IPS-15b (cell line): ENCODE results near the gene MVP.
"Not testable (repeated sequence)": the region's sequence is repeated elsewhere in the genome, so short reads cannot be mapped to it uniquely, and the experiment has no call there.

Source experiments
- H3K27me3 ChIP-seq: one replicate; pipeline ENCODE4 v1.6.1; 2013; ENCODE audit warnings: low read length; ENCODE audit not compliant: control insufficient read depth, insufficient read depth
- H3K36me3 ChIP-seq: one replicate; pipeline ENCODE4 v1.6.1; 2013; ENCODE audit warnings: low read length; ENCODE audit not compliant: control insufficient read depth, insufficient read depth
- H3K4me1 ChIP-seq: one replicate; pipeline ENCODE4 v1.6.1; 2013; ENCODE audit warnings: mild to moderate bottlenecking, low read length; ENCODE audit not compliant: control insufficient read depth, insufficient read depth
- H3K4me3 ChIP-seq: one replicate; pipeline ENCODE4 v1.5.1; 2013; ENCODE audit warnings: low read depth, low read length
- H3K9ac ChIP-seq: one replicate; pipeline ENCODE4 v1.6.1; 2013; ENCODE audit warnings: low read depth, mild to moderate bottlenecking, low read length
- H3K9me3 ChIP-seq: one replicate; pipeline ENCODE4 v1.6.1; 2013; ENCODE audit warnings: mild to moderate bottlenecking, low read length; ENCODE audit not compliant: control insufficient read depth, insufficient read depth

MVP gene

GRCh38 chr16:29873319-29873718, 53.1 kb downstream of the MVP start:
- H3K9ac ChIP-seq, result no peak overlapping the region

GRCh38 chr16:29875206-29875605, 54.9 kb downstream of the MVP start:
- Histone ChIP-seq H3K9me3 (no peaks in the 10 kb centered on the region), H3K4me3 (no peak overlapping the region), H3K9ac (no peak overlapping the region), H3K27me3 (no peaks in the 10 kb centered on the region), H3K36me3 (peaks cover 16% of the 10 kb centered on the region), H3K4me1 (peaks cover 5% of the 10 kb centered on the region)

More at GRCh38 chr16:29873319-29873718, 53.1 kb downstream of the MVP start:
- peaks cover 5% of the 10 kb centered on the region for H3K4me1 ChIP-seq
- H3K27me3 ChIP-seq, result no peaks in the 10 kb centered on the region
- no peaks in the 10 kb centered on the region for H3K9me3 ChIP-seq
- H3K36me3 ChIP-seq, result peaks cover 12% of the 10 kb centered on the region
- H3K4me3 ChIP-seq, result no peak overlapping the region

GRCh38 chr16:29876217-29876593, 55.9 kb downstream of the MVP start:
- peaks cover 5% of the 10 kb centered on the region for H3K4me1 ChIP-seq

GRCh38 chr16:29876594-29877249, 56.5 kb downstream of the MVP start:
- Histone ChIP-seq H3K9ac (no peak overlapping the region), H3K4me3 (peak overlapping the region; percentile 73), H3K4me1 (peaks cover 5% of the 10 kb centered on the region), H3K36me3 (peaks cover 15% of the 10 kb centered on the region), H3K27me3 (no peaks in the 10 kb centered on the region), H3K9me3 (no peaks in the 10 kb centered on the region)

More at GRCh38 chr16:29876217-29876593, 55.9 kb downstream of the MVP start:
- Histone ChIP-seq H3K27me3 (no peaks in the 10 kb centered on the region), H3K4me3 (peak overlapping the region; percentile 73), H3K36me3 (peaks cover 16% of the 10 kb centered on the region), H3K9me3 (no peaks in the 10 kb centered on the region), H3K9ac (no peak overlapping the region)

GRCh38 chr16:29877266-29877961, 57.2 kb downstream of the MVP start:
- Histone ChIP-seq H3K9me3 (no peaks in the 10 kb centered on the region), H3K27me3 (no peaks in the 10 kb centered on the region), H3K9ac (no peak overlapping the region), H3K36me3 (peaks cover 8% of the 10 kb centered on the region), H3K4me1 (peaks cover 5% of the 10 kb centered on the region), H3K4me3 (peak overlapping the region; percentile 73)

GRCh38 chr16:29878172-29878571, 57.9 kb downstream of the MVP start:
- peak overlapping the region; percentile 4 for H3K9ac ChIP-seq
- peaks cover 7% of the 10 kb centered on the region for H3K36me3 ChIP-seq
- peak overlapping the region; percentile 3 for H3K4me3 ChIP-seq
- peaks cover 5% of the 10 kb centered on the region for H3K4me1 ChIP-seq
- no peaks in the 10 kb centered on the region for H3K27me3 ChIP-seq
- H3K9me3 ChIP-seq, result no peaks in the 10 kb centered on the region

- Histone ChIP-seq H3K36me3 (peaks cover 6% of the 10 kb centered on the region), H3K4me1 (peaks cover 5% of the 10 kb centered on the region), H3K27me3 (no peaks in the 10 kb centered on the region), H3K4me3 (no peak overlapping the region), H3K9ac (no peak overlapping the region), H3K9me3 (no peaks in the 10 kb centered on the region)
Measured at GRCh38 chr16:29881050-29881449, 60.8 kb downstream of the MVP start.

- H3K4me1 ChIP-seq, result no peaks in the 10 kb centered on the region
- H3K36me3 ChIP-seq, result peaks cover 6% of the 10 kb centered on the region
Measured at GRCh38 chr16:29883987-29884386, 63.7 kb downstream of the MVP start.

GRCh38 chr16:29889372-29889771, 69.1 kb downstream of the MVP start:
- H3K36me3 ChIP-seq, H3K9ac ChIP-seq, H3K27me3 ChIP-seq, H3K4me1 ChIP-seq, H3K4me3 ChIP-seq, H3K9me3 ChIP-seq: not testable (repeated sequence)

More at GRCh38 chr16:29883987-29884386, 63.7 kb downstream of the MVP start:
- Histone ChIP-seq H3K9ac (no peak overlapping the region), H3K9me3 (no peaks in the 10 kb centered on the region), H3K4me3 (no peak overlapping the region), H3K27me3 (no peaks in the 10 kb centered on the region)

GRCh38 chr16:29891525-29892457, 71.5 kb downstream of the MVP start:
- peaks cover 11% of the 10 kb centered on the region for H3K36me3 ChIP-seq
- no peak overlapping the region for H3K9ac ChIP-seq
- H3K27me3 ChIP-seq, result no peaks in the 10 kb centered on the region
- H3K9me3 ChIP-seq, result no peaks in the 10 kb centered on the region
- H3K4me1 ChIP-seq, result no peaks in the 10 kb centered on the region
- no peak overlapping the region for H3K4me3 ChIP-seq

- Histone ChIP-seq H3K4me1 (no peaks in the 10 kb centered on the region), H3K36me3 (peaks cover 11% of the 10 kb centered on the region), H3K9ac (no peak overlapping the region)
Measured at GRCh38 chr16:29892458-29892813, 72.2 kb downstream of the MVP start.

More at GRCh38 chr16:29892458-29892813, 72.2 kb downstream of the MVP start:
- Histone ChIP-seq H3K4me3 (no peak overlapping the region), H3K27me3 (no peaks in the 10 kb centered on the region), H3K9me3 (no peaks in the 10 kb centered on the region)
